Measurements from ENCODE around the gene CLCNKB. TPM values are rescaled to one million over a fixed set of nuclear protein-coding genes. Genes with fewer than 3 reads are reported as not detected.

The CLCNKB gene
- total RNA-seq, 3 donors from 2014 or later (not counting 1 experiment from before 2014, with no cell fraction given), result not detected

DNA sequence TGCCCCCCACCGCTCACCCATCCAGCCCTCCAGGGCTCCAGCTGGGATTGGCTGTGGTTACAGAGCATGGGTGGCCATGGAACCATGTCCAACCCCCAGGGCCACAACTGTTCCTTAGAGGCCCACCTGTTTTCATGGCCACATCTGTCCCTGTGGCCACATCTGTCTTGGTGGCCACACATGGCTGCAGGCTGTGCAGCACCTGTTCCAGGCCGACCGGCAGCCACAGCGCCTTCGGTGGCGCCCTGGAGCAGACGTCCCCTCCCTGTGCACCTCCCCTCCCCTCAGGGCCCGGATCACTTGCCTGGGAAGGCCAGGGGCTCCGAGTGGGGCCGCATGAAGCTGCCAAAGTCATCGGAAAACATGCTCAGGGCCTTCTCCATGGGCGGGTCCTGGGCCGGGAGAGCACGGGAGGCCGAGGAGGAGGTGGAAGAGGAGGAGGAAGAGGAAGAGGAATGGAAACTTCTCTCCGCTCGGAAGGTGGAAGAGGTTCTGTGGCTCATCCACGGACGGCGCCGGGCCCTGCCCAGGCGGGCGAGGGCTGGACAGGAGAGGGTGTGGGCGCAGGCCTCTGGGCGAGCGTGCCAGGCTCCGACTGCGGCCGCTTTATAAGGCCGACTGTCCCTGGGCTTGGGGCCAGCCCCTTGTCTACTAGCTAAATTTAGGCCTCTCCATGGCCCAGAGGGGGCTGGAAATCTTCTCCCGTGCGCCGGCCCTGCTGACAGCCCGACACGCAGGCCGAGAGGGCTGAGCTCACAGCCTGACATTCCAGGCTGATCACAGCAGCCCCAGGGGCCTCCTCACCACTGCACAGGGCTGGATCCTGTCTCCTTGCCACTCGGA lies 25.9 kb upstream of the CLCNKB start, which contains the start of gene HSPB7:
TSS of gene HSPB7 (minus strand) at position 583 of the 843 bp plus-strand sequence. CDS start at position 503, 80 bp downstream.
- TF ChIP-seq, protein P1, sequence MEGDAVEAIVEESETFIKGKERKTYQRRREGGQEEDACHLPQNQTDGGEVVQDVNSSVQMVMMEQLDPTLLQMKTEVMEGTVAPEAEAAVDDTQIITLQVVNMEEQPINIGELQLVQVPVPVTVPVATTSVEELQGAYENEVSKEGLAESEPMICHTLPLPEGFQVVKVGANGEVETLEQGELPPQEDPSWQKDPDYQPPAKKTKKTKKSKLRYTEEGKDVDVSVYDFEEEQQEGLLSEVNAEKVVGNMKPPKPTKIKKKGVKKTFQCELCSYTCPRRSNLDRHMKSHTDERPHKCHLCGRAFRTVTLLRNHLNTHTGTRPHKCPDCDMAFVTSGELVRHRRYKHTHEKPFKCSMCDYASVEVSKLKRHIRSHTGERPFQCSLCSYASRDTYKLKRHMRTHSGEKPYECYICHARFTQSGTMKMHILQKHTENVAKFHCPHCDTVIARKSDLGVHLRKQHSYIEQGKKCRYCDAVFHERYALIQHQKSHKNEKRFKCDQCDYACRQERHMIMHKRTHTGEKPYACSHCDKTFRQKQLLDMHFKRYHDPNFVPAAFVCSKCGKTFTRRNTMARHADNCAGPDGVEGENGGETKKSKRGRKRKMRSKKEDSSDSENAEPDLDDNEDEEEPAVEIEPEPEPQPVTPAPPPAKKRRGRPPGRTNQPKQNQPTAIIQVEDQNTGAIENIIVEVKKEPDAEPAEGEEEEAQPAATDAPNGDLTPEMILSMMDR (IDR thresholded peaks at IDR 0.05), result no peak
- H3K36me3 ChIP-seq (ENCODE audit: control insufficient read depth, insufficient read depth, low read length), result no peaks in the 10 kb centered on the region
- no peak within 1 kb of the TSS for H3K4me3 ChIP-seq (ENCODE audit: low read length)
- peaks cover 7% of the 10 kb centered on the region for H3K4me1 ChIP-seq (ENCODE audit: control insufficient read depth, insufficient read depth, low read length)
- WGBS (ENCODE audit: insufficient coverage), result 80% methylated on average over 37 of the region's 37 CpGs
- intact Hi-C loops (cut with micrococcal nuclease), result no loop called here
- H3K27ac ChIP-seq (ENCODE audit: low read length), result no peak within 1 kb of the TSS
- no peaks in the 10 kb centered on the region for H3K27me3 Mint-ChIP-seq (ENCODE audit: low read depth in 2 of 2)
- DNase-seq, result no peak
- H3K27ac Mint-ChIP-seq, result no peak within 1 kb of the TSS
- ATAC-seq, result no peak
- H3K4me1 Mint-ChIP-seq, result peaks cover 0 to 4% of the 10 kb centered on the region in 2 donors
- no peaks in the 10 kb centered on the region for H3K9me3 ChIP-seq (ENCODE audit: control insufficient read depth, insufficient read depth, low read length)
- H3K9me3 Mint-ChIP-seq, result no peaks in the 10 kb centered on the region
- no peak within 1 kb of the TSS for H3K4me3 Mint-ChIP-seq
- no peaks in the 10 kb centered on the region for H3K27me3 ChIP-seq (ENCODE audit: control insufficient read depth, insufficient read depth, low read length)
- H3K36me3 Mint-ChIP-seq, result no peaks in the 10 kb centered on the region

DNA sequence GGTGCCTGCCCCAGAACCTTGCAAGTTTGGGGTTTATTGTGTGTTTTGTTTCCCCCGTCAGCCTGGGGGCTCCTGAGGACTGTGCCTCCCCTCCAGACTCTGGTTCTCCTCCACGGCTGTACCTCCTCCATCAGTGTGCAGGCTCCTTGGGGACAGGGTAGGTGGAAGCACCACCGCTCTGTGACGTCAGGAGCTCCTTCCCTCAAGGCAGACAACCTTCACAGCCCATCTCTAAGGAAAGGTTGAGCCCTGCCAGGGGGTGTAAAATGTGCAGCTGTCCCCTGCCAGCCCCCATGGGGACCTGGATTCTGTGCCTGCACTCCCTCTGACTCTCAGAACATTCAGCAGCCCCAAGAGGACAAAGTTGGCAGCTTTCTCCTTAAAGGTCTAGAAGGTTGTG lies 25.3 kb upstream of the CLCNKB start:
- H3K27me3 Mint-ChIP-seq (ENCODE audit: low read depth in 2 of 2), result no peaks in the 10 kb centered on the region
- TF ChIP-seq, protein P1 (IDR thresholded peaks at IDR 0.05), result no peak
- DNase-seq, result no peak
- Histone ChIP-seq H3K4me3 (ENCODE audit: low read length) (no peak overlapping the region), H3K9me3 (ENCODE audit: control insufficient read depth, insufficient read depth, low read length) (no peaks in the 10 kb centered on the region), H3K36me3 (ENCODE audit: control insufficient read depth, insufficient read depth, low read length) (no peaks in the 10 kb centered on the region), H3K27ac (ENCODE audit: low read length) (no peak overlapping the region), H3K4me1 (ENCODE audit: control insufficient read depth, insufficient read depth, low read length) (peaks cover 2% of the 10 kb centered on the region), H3K27me3 (ENCODE audit: control insufficient read depth, insufficient read depth, low read length) (no peaks in the 10 kb centered on the region)
- no peak overlapping the region for H3K4me3 Mint-ChIP-seq
- no peaks in the 10 kb centered on the region for H3K9me3 Mint-ChIP-seq
- H3K36me3 Mint-ChIP-seq, result no peaks in the 10 kb centered on the region
- peaks cover 0 to 4% of the 10 kb centered on the region in 2 donors for H3K4me1 Mint-ChIP-seq
- intact Hi-C loops (cut with micrococcal nuclease), result no loop called here
- no peak for ATAC-seq
- 83% methylated on average over 4 of the region's 4 CpGs for WGBS (ENCODE audit: insufficient coverage)
- H3K27ac Mint-ChIP-seq, result no peak overlapping the region

DNA sequence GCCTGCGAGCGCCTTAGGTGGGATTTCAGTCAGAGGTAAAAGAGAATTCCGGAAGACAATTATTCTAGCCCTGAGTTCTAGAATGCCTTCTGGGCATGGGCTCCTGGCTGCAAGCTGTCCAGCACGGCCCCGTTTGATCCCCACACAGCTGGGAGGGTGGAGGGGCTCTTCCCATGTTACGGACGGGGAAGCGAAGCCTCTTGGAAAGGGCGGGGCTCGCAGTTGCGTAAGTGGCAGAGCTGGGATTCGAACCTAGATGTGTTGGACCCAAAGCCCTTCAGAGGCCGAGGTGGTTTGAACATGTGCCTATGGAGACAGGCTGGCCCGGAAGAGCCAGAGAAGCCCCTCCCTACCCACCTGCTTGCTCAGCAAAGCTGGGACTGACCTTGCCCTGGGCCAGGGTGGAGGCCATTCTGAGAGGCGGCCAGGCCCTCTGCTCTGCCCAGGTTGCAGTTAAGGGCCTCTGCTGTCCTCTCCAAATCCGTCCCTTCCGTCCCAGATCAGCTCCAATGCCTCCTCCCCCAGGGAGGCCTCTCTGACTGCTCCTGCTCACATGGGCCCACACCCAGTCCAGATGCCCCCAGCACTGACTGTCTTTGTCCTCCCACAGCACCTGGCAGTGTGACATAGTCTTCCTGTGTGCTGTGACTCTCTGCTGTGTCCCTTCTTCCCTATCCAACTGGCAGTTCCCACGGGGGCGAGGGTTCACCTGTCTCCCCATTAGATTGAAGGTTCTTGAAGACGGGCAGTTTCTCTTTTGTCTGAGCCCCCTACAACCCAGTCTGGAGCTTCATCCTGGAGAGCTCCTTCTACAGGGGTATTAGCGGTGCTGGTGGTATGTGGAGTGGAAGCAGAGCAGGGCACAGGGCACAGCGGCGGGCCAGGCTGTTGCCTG lies 24.6 kb upstream of the CLCNKB start:
- intact Hi-C loops (cut with micrococcal nuclease), result no loop called here
- no peaks in the 10 kb centered on the region for H3K4me1 ChIP-seq (ENCODE audit: control insufficient read depth, insufficient read depth, low read length)

More for the DNA sequence above, 24.6 kb upstream of the CLCNKB start:
- no peak for DNase-seq
- H3K27ac ChIP-seq (ENCODE audit: low read length), result no peak overlapping the region
- H3K36me3 ChIP-seq (ENCODE audit: control insufficient read depth, insufficient read depth, low read length), result no peaks in the 10 kb centered on the region
- TF ChIP-seq, protein P1 (IDR thresholded peaks at IDR 0.05), result no peak
- H3K36me3 Mint-ChIP-seq, result no peaks in the 10 kb centered on the region
- H3K4me3 ChIP-seq (ENCODE audit: low read length), result no peak overlapping the region
- H3K4me3 Mint-ChIP-seq, result no peak overlapping the region
- H3K4me1 Mint-ChIP-seq, result no peaks in the 10 kb centered on the region
- no peaks in the 10 kb centered on the region for H3K27me3 ChIP-seq (ENCODE audit: control insufficient read depth, insufficient read depth, low read length)
- WGBS (ENCODE audit: insufficient coverage), result 90% methylated on average over 23 of the region's 23 CpGs
- no peak for ATAC-seq
- H3K27ac Mint-ChIP-seq, result no peak overlapping the region
- H3K9me3 Mint-ChIP-seq, result no peaks in the 10 kb centered on the region
- H3K27me3 Mint-ChIP-seq (ENCODE audit: low read depth in 2 of 2), result no peaks in the 10 kb centered on the region
- H3K9me3 ChIP-seq (ENCODE audit: control insufficient read depth, insufficient read depth, low read length), result no peaks in the 10 kb centered on the region

All from natural killer cell (primary cell).